PC-3 (cell line): ENCODE data around the gene SULF2.

Experiments
- EZH2 ChIP-seq: fragments of 300-600 bp; sonication (generic); IDR thresholded peaks from one replicate; pipeline ENCODE4 v1.6.1; 2017; ENCODE audit warnings: antibody characterized with exemption, mild to moderate bottlenecking, low read length; ENCODE audit not compliant: unreplicated experiment
- EZH2phosphoT487 ChIP-seq: fragments of 300-600 bp; sonication (generic); IDR thresholded peaks from 2 replicates; pipeline ENCODE4 v1.6.1; 2018; ENCODE audit warnings: mild to moderate bottlenecking, antibody characterized with exemption, low read length, borderline replicate concordance
- TF ChIP-seq, protein P1 (sequence below): fragments of 300-600 bp; sonication (generic); conservative IDR thresholded peaks from 2 replicates; pipeline ENCODE4 v1.5.1; 2017; ENCODE audit warnings: antibody characterized with exemption, low read depth, mild to moderate bottlenecking, low read length

DNA sequence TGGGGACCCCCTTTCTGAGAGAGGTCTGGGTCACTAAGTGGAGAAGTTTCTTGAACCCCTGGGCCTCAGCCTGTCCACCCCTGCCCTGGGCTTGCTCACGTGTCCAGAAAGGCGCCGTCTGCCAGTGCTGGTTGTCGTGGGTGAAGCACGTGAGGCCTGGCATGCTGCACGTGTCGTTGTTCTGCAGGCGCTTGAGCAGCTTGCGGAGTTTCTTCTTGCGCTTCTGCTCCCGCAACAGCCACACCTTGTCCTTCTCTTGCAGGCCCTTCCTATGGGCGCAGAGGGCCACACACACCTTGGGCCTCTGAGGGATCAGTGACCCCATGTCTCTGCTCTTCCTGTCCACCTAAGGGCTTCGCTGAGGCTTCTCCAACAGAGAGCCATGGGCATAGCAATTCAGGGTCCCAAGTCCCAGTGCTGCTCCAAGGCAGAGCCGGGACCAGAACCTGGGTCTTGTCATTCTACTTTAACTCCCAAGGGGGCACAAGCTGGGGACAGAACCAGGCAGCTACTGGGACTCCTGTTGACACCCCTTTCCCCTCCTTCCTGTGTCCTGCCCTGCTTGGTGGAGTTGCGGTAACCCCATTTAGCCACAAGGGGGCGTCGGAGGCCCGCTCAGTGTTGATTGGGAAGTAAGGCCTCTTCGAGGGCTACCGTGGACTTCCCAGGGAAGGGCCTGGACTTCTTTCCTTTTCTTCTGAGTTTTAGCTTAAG lies 121.8 kb downstream of the SULF2 start:
- TF ChIP-seq, protein P1, sequence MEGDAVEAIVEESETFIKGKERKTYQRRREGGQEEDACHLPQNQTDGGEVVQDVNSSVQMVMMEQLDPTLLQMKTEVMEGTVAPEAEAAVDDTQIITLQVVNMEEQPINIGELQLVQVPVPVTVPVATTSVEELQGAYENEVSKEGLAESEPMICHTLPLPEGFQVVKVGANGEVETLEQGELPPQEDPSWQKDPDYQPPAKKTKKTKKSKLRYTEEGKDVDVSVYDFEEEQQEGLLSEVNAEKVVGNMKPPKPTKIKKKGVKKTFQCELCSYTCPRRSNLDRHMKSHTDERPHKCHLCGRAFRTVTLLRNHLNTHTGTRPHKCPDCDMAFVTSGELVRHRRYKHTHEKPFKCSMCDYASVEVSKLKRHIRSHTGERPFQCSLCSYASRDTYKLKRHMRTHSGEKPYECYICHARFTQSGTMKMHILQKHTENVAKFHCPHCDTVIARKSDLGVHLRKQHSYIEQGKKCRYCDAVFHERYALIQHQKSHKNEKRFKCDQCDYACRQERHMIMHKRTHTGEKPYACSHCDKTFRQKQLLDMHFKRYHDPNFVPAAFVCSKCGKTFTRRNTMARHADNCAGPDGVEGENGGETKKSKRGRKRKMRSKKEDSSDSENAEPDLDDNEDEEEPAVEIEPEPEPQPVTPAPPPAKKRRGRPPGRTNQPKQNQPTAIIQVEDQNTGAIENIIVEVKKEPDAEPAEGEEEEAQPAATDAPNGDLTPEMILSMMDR: peak; percentile 98
- TF ChIP-seq EZH2: no peak
- no peak for TF ChIP-seq EZH2phosphoT487
